HG03196 (cell line): ENCODE measurements around the gene CYP8B1.

Experiments used
- ATAC-seq: cut with Tn5 transposase; IDR thresholded peaks from one replicate; pipeline ENCODE4 v1.9.1; 2021; ENCODE audit not compliant: unreplicated experiment

The CYP8B1 gene

DNA sequence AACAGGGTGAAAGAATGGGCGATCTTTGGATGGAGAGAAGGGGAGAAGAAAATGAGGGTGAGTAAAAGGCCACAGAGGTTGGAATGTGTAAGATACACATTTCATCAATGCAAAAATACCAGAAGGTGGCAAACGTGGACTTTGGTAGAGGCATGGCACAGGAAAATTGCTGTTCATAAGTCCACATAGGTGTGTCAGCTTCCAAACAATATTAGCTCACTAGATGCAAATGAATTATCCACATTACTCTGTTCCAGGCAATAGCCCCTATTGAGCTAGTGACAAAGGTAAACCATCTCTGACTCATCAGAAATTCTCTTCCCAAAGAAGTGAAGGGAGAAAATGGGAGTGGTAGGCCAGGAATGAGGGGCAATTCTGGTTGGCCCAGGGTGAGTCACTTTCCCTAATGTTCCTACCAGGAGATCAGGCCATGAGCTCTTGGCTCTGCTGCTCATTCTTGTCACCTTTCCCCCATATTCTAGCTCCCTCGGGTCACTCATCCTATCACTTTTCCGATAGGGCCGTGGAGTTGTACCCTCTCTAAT is 46.5 kb downstream of the CYP8B1 start:
- no peak for ATAC-seq

DNA sequence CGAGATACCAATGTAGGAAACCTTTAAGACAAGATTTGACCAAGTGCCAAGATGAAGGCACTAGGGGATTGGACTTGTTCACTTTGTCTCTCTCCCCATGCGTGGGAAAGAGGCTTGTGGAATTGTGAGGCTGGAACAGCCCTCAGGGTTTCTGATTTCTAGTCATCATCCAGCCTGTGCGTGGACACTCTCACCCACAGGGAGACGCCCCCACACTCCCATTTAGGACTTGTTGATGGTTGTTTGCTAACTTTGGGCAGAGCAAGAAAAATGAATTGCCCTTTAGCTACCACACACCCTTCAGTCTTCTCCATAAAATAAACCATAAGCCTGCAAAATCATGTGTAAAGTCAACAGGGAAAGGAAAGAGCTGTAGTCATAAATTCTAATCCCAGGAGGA is 48.0 kb downstream of the CYP8B1 start:
- no peak for ATAC-seq

DNA sequence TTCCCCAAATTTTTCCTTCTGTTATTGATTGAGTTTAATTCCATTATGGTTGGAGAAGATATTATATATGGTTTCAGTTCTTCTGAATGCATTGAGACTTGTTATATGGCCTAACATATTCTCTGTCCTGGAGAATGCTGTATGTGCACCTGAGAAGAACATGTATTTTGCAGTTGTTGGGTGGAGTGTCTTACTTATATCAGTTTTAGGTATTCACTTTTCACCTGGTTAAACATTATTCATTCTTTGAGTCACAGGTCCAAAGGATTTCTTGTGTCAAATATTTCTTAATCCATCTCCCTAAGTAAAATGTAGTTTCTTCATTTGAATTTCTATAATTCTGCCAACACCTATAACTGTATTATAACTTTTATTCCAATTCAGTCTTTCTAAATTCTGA is 48.7 kb downstream of the CYP8B1 start:
- ATAC-seq, result no peak

DNA sequence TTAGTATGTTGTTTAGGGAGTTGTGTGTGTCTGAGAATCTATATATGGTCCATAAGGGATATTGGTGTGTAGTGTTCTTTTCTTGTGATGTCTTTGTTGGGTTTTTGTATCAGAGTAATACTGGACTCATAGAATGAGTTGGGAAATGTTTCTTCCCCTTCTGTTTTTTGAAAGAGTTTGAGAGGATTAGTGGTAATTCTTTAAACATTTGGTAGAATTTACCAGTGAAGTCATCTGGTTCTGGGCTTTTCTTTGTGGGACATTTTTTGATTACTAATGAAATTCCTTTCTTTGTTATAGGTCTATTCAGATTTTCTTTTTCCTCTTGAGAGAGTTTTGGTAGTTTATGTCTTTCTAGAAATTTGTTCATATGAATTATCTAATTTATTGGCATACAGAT is 49.5 kb downstream of the CYP8B1 start:
- ATAC-seq, result no peak

- ATAC-seq, result no peak
Measured at GRCh38 chr3:42823351-42823750, 52.3 kb downstream of the CYP8B1 start.

DNA sequence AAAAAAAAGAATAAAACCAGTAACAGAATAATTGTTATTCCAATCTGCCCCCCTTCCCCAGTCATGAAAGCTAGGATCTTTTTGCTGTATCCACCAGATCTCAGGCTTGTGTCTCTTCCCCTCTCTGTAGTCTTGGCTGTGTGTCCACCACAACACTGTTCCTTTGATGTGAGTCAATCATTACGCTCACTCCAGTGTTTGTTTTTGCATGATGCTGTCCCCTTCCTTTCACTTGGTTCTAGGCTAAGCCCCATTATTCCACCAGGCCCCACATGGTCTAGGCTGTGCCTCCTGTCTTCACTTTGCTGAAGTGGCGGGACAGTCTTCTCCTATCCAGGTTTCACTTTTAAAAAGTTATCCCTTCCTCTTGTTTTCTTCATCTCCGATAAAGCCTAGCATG is 52.9 kb downstream of the CYP8B1 start:
- ATAC-seq, result no peak
